ENCODE measurements around the gene NPIPB6. TPM values are rescaled to one million over a fixed set of nuclear protein-coding genes. Genes with fewer than 3 reads are reported as not detected.

NPIPB6 gene
- total RNA-seq, 1 experiment from 2014 or later = 2.1 TPM

GRCh38 chr16:28297308-28297707 lies 66.0 kb downstream of the NPIPB6 start (continued):
- TF ChIP-seq POLR2AphosphoS5 (IDR thresholded peaks at IDR 0.05; ENCODE audit: low read depth, low read length) = no peak

DNA sequence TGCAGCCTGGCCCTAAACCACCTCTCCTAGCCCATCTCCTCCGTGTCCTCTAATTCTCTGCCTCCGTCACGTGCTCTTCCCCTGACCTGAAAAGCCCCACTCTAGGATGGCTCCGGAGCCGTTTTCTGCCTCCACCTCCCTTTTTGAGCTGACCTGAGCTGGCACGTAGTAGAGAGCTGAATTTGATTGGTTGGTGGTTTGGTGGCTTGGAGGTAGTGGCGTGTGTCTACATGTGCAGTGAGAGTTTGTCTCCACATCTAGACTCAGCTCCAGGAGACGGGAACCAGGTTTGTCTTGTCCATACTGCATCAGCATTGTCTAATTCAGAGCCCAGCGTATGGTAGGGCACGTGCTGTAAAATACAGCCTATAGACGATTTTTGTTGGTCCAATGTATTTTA lies 68.0 kb downstream of the NPIPB6 start:
- Histone ChIP-seq H3K4me3 (replicated peaks in 1 of 2; ENCODE audit: low read depth in 1 of 2, low read length in 2 of 2) (no peak overlapping the region), H3K36me3 (ENCODE audit: control insufficient read depth in 1 of 2, insufficient read depth in 2 of 2, low read length in 2 of 2) (no peaks in the 10 kb centered on the region; a peak in 1 of 4 replicates), H3K27ac (ENCODE audit: low read depth, low read length) (no peak overlapping the region), H4K20me1 (ENCODE audit: insufficient read depth) (no peaks in the 10 kb centered on the region), H3K9me3 (ENCODE audit: control insufficient read depth in 1 of 2, insufficient read depth in 1 of 2, low read depth in 1 of 2, low read length in 2 of 2) (no peaks in the 10 kb centered on the region), H2AFZ (ENCODE audit: low read depth, low read length, poor library complexity, severe bottlenecking) (no peak overlapping the region), H3K27me3 (ENCODE audit: insufficient read depth, low read length) (no peaks in the 10 kb centered on the region), H3K4me1 (ENCODE audit: control insufficient read depth in 1 of 2, insufficient read depth in 2 of 2, low read length in 2 of 2) (peaks cover 0 to 15% of the 10 kb centered on the region in 2 experiments; a peak in 2 of 4 replicates), H3K79me2 (ENCODE audit: insufficient read depth, low read length) (peaks cover 10% of the 10 kb centered on the region; the same call in 1 of the 2 replicates), H3K4me2 (ENCODE audit: low read length) (no peak overlapping the region), H3K9me2 (ENCODE audit: insufficient read depth) (no peaks in the 10 kb centered on the region), H3K9ac (ENCODE audit: low read length) (no peak overlapping the region)
- ChIA-PET CTCF (no interaction called here), POLR2A (no interaction called here), RAD21 (ENCODE audit: low non-redundant PET in 1 of 2, low total read pairs in 2 of 2, uncharacterized antibody in 2 of 2, unreplicated experiment in 2 of 2) (no interaction called here)
- ATAC-seq (no peak), DNase-seq (ENCODE audit: low read depth, low spot score) (no peak)
- intact Hi-C loops (cut with micrococcal nuclease) = no loop called here
- no TSS peak for BruUV-seq (replicated peaks)
- TF ChIP-seq CEBPB (IDR thresholded peaks at IDR 0.05; ENCODE audit: low read depth) (no peak), ZNF274 (IDR thresholded peaks at IDR 0.05; ENCODE audit: low read depth, low read length) (no peak), SP1 (IDR thresholded peaks at IDR 0.05; ENCODE audit: low read depth) (no peak), SRF (IDR thresholded peaks at IDR 0.05; ENCODE audit: low read depth) (no peak), ELF1 (IDR thresholded peaks at IDR 0.05; ENCODE audit: borderline replicate concordance, low read depth) (no peak), RAD21 (IDR thresholded peaks at IDR 0.05; ENCODE audit: low read depth) (no peak), POLR2A (IDR thresholded peaks at IDR 0.05; ENCODE audit: borderline replicate concordance, extremely low read depth, insufficient read depth, insufficient read length) (no peak), POLR2AphosphoS5 (IDR thresholded peaks at IDR 0.05; ENCODE audit: low read depth, low read length) (no peak), FOSL1 (IDR thresholded peaks at IDR 0.05; ENCODE audit: low read depth) (no peak), YY1 (IDR thresholded peaks at IDR 0.05; ENCODE audit: extremely low read depth, insufficient replicate concordance, low read depth, low read length) (no peak), ZFX (IDR thresholded peaks at IDR 0.05) (no peak), EZH2phosphoT487 (IDR thresholded peaks at IDR 0.05; ENCODE audit: borderline replicate concordance) (no peak), ZBTB33 (IDR thresholded peaks at IDR 0.05; ENCODE audit: extremely low read depth, insufficient replicate concordance, low read length) (no peak), EZH2 (IDR thresholded peaks at IDR 0.05) (no peak), CBX3 (IDR thresholded peaks at IDR 0.05; ENCODE audit: low read depth) (no peak)
- TF ChIP-seq, protein P1, sequence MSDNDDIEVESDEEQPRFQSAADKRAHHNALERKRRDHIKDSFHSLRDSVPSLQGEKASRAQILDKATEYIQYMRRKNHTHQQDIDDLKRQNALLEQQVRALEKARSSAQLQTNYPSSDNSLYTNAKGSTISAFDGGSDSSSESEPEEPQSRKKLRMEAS (IDR thresholded peaks at IDR 0.05) = no peak
- TF ChIP-seq, protein P2, sequence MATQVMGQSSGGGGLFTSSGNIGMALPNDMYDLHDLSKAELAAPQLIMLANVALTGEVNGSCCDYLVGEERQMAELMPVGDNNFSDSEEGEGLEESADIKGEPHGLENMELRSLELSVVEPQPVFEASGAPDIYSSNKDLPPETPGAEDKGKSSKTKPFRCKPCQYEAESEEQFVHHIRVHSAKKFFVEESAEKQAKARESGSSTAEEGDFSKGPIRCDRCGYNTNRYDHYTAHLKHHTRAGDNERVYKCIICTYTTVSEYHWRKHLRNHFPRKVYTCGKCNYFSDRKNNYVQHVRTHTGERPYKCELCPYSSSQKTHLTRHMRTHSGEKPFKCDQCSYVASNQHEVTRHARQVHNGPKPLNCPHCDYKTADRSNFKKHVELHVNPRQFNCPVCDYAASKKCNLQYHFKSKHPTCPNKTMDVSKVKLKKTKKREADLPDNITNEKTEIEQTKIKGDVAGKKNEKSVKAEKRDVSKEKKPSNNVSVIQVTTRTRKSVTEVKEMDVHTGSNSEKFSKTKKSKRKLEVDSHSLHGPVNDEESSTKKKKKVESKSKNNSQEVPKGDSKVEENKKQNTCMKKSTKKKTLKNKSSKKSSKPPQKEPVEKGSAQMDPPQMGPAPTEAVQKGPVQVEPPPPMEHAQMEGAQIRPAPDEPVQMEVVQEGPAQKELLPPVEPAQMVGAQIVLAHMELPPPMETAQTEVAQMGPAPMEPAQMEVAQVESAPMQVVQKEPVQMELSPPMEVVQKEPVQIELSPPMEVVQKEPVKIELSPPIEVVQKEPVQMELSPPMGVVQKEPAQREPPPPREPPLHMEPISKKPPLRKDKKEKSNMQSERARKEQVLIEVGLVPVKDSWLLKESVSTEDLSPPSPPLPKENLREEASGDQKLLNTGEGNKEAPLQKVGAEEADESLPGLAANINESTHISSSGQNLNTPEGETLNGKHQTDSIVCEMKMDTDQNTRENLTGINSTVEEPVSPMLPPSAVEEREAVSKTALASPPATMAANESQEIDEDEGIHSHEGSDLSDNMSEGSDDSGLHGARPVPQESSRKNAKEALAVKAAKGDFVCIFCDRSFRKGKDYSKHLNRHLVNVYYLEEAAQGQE (IDR thresholded peaks at IDR 0.05; ENCODE audit: low read depth) = no peak
- TF ChIP-seq, protein P3, sequence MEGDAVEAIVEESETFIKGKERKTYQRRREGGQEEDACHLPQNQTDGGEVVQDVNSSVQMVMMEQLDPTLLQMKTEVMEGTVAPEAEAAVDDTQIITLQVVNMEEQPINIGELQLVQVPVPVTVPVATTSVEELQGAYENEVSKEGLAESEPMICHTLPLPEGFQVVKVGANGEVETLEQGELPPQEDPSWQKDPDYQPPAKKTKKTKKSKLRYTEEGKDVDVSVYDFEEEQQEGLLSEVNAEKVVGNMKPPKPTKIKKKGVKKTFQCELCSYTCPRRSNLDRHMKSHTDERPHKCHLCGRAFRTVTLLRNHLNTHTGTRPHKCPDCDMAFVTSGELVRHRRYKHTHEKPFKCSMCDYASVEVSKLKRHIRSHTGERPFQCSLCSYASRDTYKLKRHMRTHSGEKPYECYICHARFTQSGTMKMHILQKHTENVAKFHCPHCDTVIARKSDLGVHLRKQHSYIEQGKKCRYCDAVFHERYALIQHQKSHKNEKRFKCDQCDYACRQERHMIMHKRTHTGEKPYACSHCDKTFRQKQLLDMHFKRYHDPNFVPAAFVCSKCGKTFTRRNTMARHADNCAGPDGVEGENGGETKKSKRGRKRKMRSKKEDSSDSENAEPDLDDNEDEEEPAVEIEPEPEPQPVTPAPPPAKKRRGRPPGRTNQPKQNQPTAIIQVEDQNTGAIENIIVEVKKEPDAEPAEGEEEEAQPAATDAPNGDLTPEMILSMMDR (IDR thresholded peaks at IDR 0.05 in 2 of 3, conservative IDR thresholded peaks at IDR 0.05 in 1 of 3; ENCODE audit: borderline replicate concordance in 1 of 3, insufficient read depth in 1 of 3, low read depth in 2 of 3, low read length in 2 of 3) = no peak
